ENCODE measurements around the gene SLC26A11. TPM values are rescaled to one million over a fixed set of nuclear protein-coding genes. Genes with fewer than 3 reads are reported as not detected.

Gene SLC26A11
- total RNA-seq, 4 donors from 2014 or later = 10.0 to 38.7 (median 16.0) TPM

- Histone ChIP-seq H3K9me3 (no peaks in the 10 kb centered on the region), H3K4me3 (no peak overlapping the region), H3K27ac (no peak overlapping the region), H3K36me3 (no peaks in the 10 kb centered on the region), H3K4me1 (no peaks in the 10 kb centered on the region), H3K27me3 (no peaks in the 10 kb centered on the region)
- intact Hi-C loops (cut with DNase I; ENCODE audit: low total_unique reads) = no loop called here
- no peak for DNase-seq
- TF ChIP-seq CTCF (IDR thresholded peaks at IDR 0.05) (no peak), POLR2A (IDR thresholded peaks at IDR 0.05) (no peak)
Measured at GRCh38 chr17:80246726-80247125, 26.5 kb downstream of the SLC26A11 start.

- no peak for TF ChIP-seq POLR2A (IDR thresholded peaks at IDR 0.05)
- intact Hi-C loops (cut with DNase I; ENCODE audit: low total_unique reads) = no loop called here
- Histone ChIP-seq H3K27ac (no peak overlapping the region), H3K4me1 (no peaks in the 10 kb centered on the region), H3K27me3 (no peaks in the 10 kb centered on the region), H3K36me3 (no peaks in the 10 kb centered on the region), H3K9me3 (no peaks in the 10 kb centered on the region), H3K4me3 (no peak overlapping the region)
- DNase-seq = no peak
Measured at GRCh38 chr17:80247561-80247960, 27.3 kb downstream of the SLC26A11 start.

GRCh38 chr17:80248001-80248893 is 28.0 kb downstream of the SLC26A11 start:
- no peak overlapping the region for H3K27ac ChIP-seq
- no peaks in the 10 kb centered on the region for H3K36me3 ChIP-seq
- TF ChIP-seq POLR2A (IDR thresholded peaks at IDR 0.05) (no peak), CTCF (IDR thresholded peaks at IDR 0.05) (no peak)
- no peaks in the 10 kb centered on the region for H3K27me3 ChIP-seq
- intact Hi-C loops (cut with DNase I; ENCODE audit: low total_unique reads) = no loop called here
- H3K4me3 ChIP-seq = no peak overlapping the region
- H3K4me1 ChIP-seq = no peaks in the 10 kb centered on the region
- DNase-seq = no peak
- H3K9me3 ChIP-seq = no peaks in the 10 kb centered on the region

GRCh38 chr17:80248894-80249710 is 28.9 kb downstream of the SLC26A11 start:
- Histone ChIP-seq H3K4me3 (no peak overlapping the region), H3K27ac (no peak overlapping the region), H3K4me1 (no peaks in the 10 kb centered on the region), H3K9me3 (no peaks in the 10 kb centered on the region), H3K27me3 (no peaks in the 10 kb centered on the region), H3K36me3 (no peaks in the 10 kb centered on the region)
- intact Hi-C loops (cut with DNase I; ENCODE audit: low total_unique reads) = no loop called here
- no peak for TF ChIP-seq CTCF (IDR thresholded peaks at IDR 0.05)
- TF ChIP-seq POLR2A (IDR thresholded peaks at IDR 0.05) = no peak
- DNase-seq = no peak

GRCh38 chr17:80251966-80252365 is 31.7 kb downstream of the SLC26A11 start:
- no peak overlapping the region for H3K4me3 ChIP-seq
- H3K4me1 ChIP-seq = no peaks in the 10 kb centered on the region
- TF ChIP-seq POLR2A (IDR thresholded peaks at IDR 0.05) = no peak
- TF ChIP-seq CTCF (IDR thresholded peaks at IDR 0.05) = no peak
- H3K9me3 ChIP-seq = no peaks in the 10 kb centered on the region
- intact Hi-C loops (cut with DNase I; ENCODE audit: low total_unique reads) = no loop called here
- H3K36me3 ChIP-seq = no peaks in the 10 kb centered on the region
- no peak for DNase-seq
- H3K27me3 ChIP-seq = no peaks in the 10 kb centered on the region
- H3K27ac ChIP-seq = no peak overlapping the region

Data from uterus (tissue), 4 donors.